Stimulated activated naive CD8-positive, alpha-beta T cell treated with anti-CD3 and anti-CD28 coated beads, Interleukin-15, amount 100 ng/mL, for 72 hours (primary cell): ENCODE measurements around the gene SUGCT.
"Not testable (repeated sequence)": the region's sequence is repeated elsewhere in the genome, so short reads cannot be mapped to it uniquely, and the experiment has no call there.

ENCODE experiments used
- ATAC-seq: fragments of 150-1000 bp; cut with Tn5 transposase; 2 replicates; pipeline ENCODE4 v1.10.0; 2021; ENCODE audit warnings: mild to moderate bottlenecking, moderate library complexity
- DNase-seq, 2 donors: peaks; one replicate each; pipeline ENCODE4 v3.0.0; 2021 to 2022
- H3K27ac Mint-ChIP-seq, 2 donors: one replicate each; pipeline ENCODE4 v1.8.0; 2022; ENCODE audit warnings: mild to moderate bottlenecking in 2 of 2, mixed read lengths in 2 of 2, moderate library complexity in 2 of 2
- H3K27me3 Mint-ChIP-seq: one replicate; pipeline ENCODE4 v1.8.0; 2022; ENCODE audit warnings: mixed read lengths
- H3K4me1 Mint-ChIP-seq: one replicate; pipeline ENCODE4 v1.8.0; 2022; ENCODE audit warnings: mild to moderate bottlenecking, mixed read lengths
- H3K4me3 Mint-ChIP-seq, 2 donors: one replicate each; pipeline ENCODE4 v1.8.0; 2022; ENCODE audit warnings: mild to moderate bottlenecking in 2 of 2, mixed read lengths in 2 of 2, moderate library complexity in 1 of 2
- H3K9me3 Mint-ChIP-seq, 2 donors: one replicate each; pipeline ENCODE4 v1.8.0; 2022; ENCODE audit warnings: mixed read lengths in 2 of 2

The SUGCT gene

GRCh38 chr7:40122100-40122939 is 12.5 kb upstream of the SUGCT start:
- H3K27ac Mint-ChIP-seq, ATAC-seq, H3K4me3 Mint-ChIP-seq: not testable (repeated sequence)

DNA sequence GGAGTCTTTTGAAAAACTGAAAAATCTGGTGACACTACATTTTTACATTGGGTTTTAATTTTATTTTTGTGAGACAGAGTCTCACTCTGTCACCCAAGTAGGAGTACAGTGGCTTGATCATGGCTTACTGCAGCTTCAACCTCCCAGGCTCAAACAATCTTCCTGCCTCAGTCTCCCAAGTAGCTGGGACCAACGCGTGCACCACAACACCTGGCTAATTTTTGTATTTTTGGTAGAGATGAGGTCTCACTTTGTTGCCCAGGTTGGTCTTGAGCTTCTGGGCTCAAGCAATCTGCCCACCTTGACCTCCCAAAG is 11.9 kb upstream of the SUGCT start:
- no peaks in the 10 kb centered on the region for H3K9me3 Mint-ChIP-seq
- no peaks in the 10 kb centered on the region for H3K4me1 Mint-ChIP-seq
- DNase-seq (no peak), ATAC-seq (no peak)
- no peak overlapping the region for H3K4me3 Mint-ChIP-seq
- H3K27me3 Mint-ChIP-seq = no peaks in the 10 kb centered on the region
- H3K27ac Mint-ChIP-seq = no peak overlapping the region

More at GRCh38 chr7:40122100-40122939, 12.5 kb upstream of the SUGCT start:
- H3K9me3 Mint-ChIP-seq, H3K27me3 Mint-ChIP-seq, H3K4me1 Mint-ChIP-seq, DNase-seq: not testable (repeated sequence)

- Mint-ChIP-seq H3K4me3 (peak overlapping the region; percentile 89 to 92), H3K9me3 (no peaks in the 10 kb centered on the region), H3K4me1 (peaks cover 40% of the 10 kb centered on the region), H3K27ac (peak overlapping the region; percentile 93 to 97), H3K27me3 (no peaks in the 10 kb centered on the region)
- ATAC-seq (peak; percentile 75), DNase-seq (no peak)
Measured at GRCh38 chr7:40133561-40134427, 1.0 kb upstream of the SUGCT start.

- no peaks in the 10 kb centered on the region for H3K27me3 Mint-ChIP-seq
- peaks cover 30% of the 10 kb centered on the region for H3K4me1 Mint-ChIP-seq
- H3K4me3 Mint-ChIP-seq = peak overlapping the region; percentile 89 to 92
- H3K27ac Mint-ChIP-seq = peak overlapping the region in 1 of 2 donors; percentile 27
- no peak for ATAC-seq
- H3K9me3 Mint-ChIP-seq = no peaks in the 10 kb centered on the region
- no peak for DNase-seq
Measured at GRCh38 chr7:40135317-40135610, 459 bp downstream of the SUGCT start.

- no peak for ATAC-seq
- peaks cover 14% of the 10 kb centered on the region for H3K4me1 Mint-ChIP-seq
Measured at GRCh38 chr7:40137563-40137962, 2.8 kb downstream of the SUGCT start.

DNA sequence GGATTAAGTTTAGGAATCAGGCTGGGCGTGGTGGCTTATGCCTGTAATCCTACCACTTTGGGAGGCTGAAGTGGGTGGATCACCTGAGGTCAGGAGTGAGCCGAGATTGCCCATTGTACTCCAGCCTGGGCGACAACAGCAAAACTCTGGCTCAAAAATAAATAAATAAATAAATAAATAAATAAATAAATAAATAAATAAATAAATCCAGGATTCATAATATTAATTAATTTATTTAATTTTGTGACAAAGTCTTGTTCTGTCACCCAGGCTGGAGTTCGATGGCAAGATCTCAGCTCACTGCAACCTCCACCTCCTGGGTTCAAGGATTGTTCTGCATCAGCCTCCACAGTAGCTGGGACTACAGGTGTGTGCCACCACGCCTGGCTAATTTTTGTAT is 4.2 kb downstream of the SUGCT start:
- no peak overlapping the region for H3K27ac Mint-ChIP-seq
- no peaks in the 10 kb centered on the region for H3K27me3 Mint-ChIP-seq
- DNase-seq (no peak), ATAC-seq (no peak)
- peaks cover 7% of the 10 kb centered on the region for H3K4me1 Mint-ChIP-seq
- H3K9me3 Mint-ChIP-seq = no peaks in the 10 kb centered on the region
- H3K4me3 Mint-ChIP-seq = no peak overlapping the region

More at GRCh38 chr7:40137563-40137962, 2.8 kb downstream of the SUGCT start:
- H3K27ac Mint-ChIP-seq = no peak overlapping the region
- no peaks in the 10 kb centered on the region for H3K9me3 Mint-ChIP-seq
- H3K27me3 Mint-ChIP-seq = no peaks in the 10 kb centered on the region
- no peak for DNase-seq
- H3K4me3 Mint-ChIP-seq = no peak overlapping the region

DNA sequence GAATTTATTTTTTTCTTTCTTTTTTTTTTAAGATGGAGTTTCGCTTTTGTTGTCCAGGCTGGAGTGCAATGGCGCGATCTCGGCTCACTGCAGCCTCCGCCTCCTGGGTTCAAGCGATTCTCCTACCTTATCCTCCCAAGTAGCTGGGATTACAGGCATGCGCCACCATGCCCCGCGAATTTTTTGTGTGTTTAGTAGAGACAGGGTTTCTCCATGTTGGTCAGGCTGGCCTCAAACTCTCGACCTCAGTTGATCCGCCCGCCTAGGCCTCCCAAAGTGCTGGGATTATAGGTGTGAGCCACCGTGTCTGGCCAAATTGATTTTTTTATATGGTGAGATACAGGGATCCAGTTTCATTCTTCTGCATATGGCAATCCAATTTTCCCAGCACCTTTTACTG is 5.1 kb downstream of the SUGCT start:
- not testable (repeated sequence) for H3K9me3 Mint-ChIP-seq, DNase-seq, ATAC-seq, H3K4me3 Mint-ChIP-seq, H3K27me3 Mint-ChIP-seq, H3K4me1 Mint-ChIP-seq, H3K27ac Mint-ChIP-seq

GRCh38 chr7:40141916-40142315 is 7.1 kb downstream of the SUGCT start:
- H3K9me3 Mint-ChIP-seq, H3K27me3 Mint-ChIP-seq, H3K4me1 Mint-ChIP-seq, H3K27ac Mint-ChIP-seq, DNase-seq, H3K4me3 Mint-ChIP-seq, ATAC-seq: not testable (repeated sequence)

- not testable (repeated sequence) for H3K4me3 Mint-ChIP-seq, DNase-seq, H3K27me3 Mint-ChIP-seq, ATAC-seq, H3K9me3 Mint-ChIP-seq, H3K27ac Mint-ChIP-seq, H3K4me1 Mint-ChIP-seq
Measured at GRCh38 chr7:40145596-40146130, 10.9 kb downstream of the SUGCT start.

- no peaks in the 10 kb centered on the region for H3K9me3 Mint-ChIP-seq
- H3K27ac Mint-ChIP-seq = no peak overlapping the region
- no peak overlapping the region for H3K4me3 Mint-ChIP-seq
- DNase-seq = no peak
- H3K4me1 Mint-ChIP-seq = no peaks in the 10 kb centered on the region
- H3K27me3 Mint-ChIP-seq = no peaks in the 10 kb centered on the region
- ATAC-seq = no peak
Measured at GRCh38 chr7:40147371-40148246, 12.8 kb downstream of the SUGCT start.

DNA sequence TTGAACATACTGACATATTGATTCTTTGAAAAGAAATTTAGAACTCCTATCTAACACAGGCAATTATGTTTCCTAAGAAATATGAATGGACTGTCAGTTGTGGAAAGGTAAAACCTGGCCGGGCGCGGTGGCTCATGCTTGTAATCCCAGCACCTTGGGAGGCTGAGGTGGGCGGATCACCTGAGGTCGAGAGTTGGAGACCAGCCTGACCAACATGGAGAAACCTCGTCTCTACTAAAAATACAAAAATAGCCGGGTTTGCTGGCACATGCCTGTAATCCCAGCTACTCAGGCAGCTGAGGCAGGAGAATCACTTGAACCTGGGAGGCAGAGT is 13.4 kb downstream of the SUGCT start:
- H3K27me3 Mint-ChIP-seq = not testable (repeated sequence)

GRCh38 chr7:40148671-40149070 is 13.9 kb downstream of the SUGCT start:
- Mint-ChIP-seq H3K9me3 (no peaks in the 10 kb centered on the region), H3K27me3 (no peaks in the 10 kb centered on the region), H3K27ac (no peak overlapping the region), H3K4me3 (no peak overlapping the region), H3K4me1 (no peaks in the 10 kb centered on the region)
- DNase-seq (no peak), ATAC-seq (no peak)

More for the DNA sequence above, 13.4 kb downstream of the SUGCT start:
- not testable (repeated sequence) for H3K4me1 Mint-ChIP-seq, H3K27ac Mint-ChIP-seq, H3K4me3 Mint-ChIP-seq, DNase-seq, ATAC-seq, H3K9me3 Mint-ChIP-seq

- H3K4me1 Mint-ChIP-seq = no peaks in the 10 kb centered on the region
- H3K27me3 Mint-ChIP-seq = no peaks in the 10 kb centered on the region
- H3K4me3 Mint-ChIP-seq = no peak overlapping the region
- no peaks in the 10 kb centered on the region for H3K9me3 Mint-ChIP-seq
- ATAC-seq (no peak), DNase-seq (no peak)
- no peak overlapping the region for H3K27ac Mint-ChIP-seq
Measured at GRCh38 chr7:40151504-40151903, 16.7 kb downstream of the SUGCT start.

GRCh38 chr7:40156988-40157387 is 22.2 kb downstream of the SUGCT start:
- no peaks in the 10 kb centered on the region for H3K4me1 Mint-ChIP-seq
- H3K9me3 Mint-ChIP-seq = no peaks in the 10 kb centered on the region
- no peak overlapping the region for H3K4me3 Mint-ChIP-seq
- no peak overlapping the region for H3K27ac Mint-ChIP-seq
- DNase-seq = no peak
- no peaks in the 10 kb centered on the region for H3K27me3 Mint-ChIP-seq
- no peak for ATAC-seq

- no peaks in the 10 kb centered on the region for H3K27me3 Mint-ChIP-seq
- no peaks in the 10 kb centered on the region for H3K9me3 Mint-ChIP-seq
- ATAC-seq (no peak), DNase-seq (no peak)
- no peaks in the 10 kb centered on the region for H3K4me1 Mint-ChIP-seq
- no peak overlapping the region for H3K4me3 Mint-ChIP-seq
- no peak overlapping the region for H3K27ac Mint-ChIP-seq
Measured at GRCh38 chr7:40162516-40162915, 27.7 kb downstream of the SUGCT start.
